ENCODE data around the gene TMEM44. TPM values are rescaled to one million over a fixed set of nuclear protein-coding genes. Genes with fewer than 3 reads are reported as not detected.

The TMEM44 gene
- total RNA-seq, 4 donors from 2014 or later, result 3.0 to 5.4 (median 3.1) TPM

GRCh38 chr3:194537732-194538247, 95.4 kb downstream of the TMEM44 start:
- Histone ChIP-seq H3K4me1 (peaks cover 7 to 11% of the 10 kb centered on the region in 2 donors), H3K4me3 (no peak overlapping the region), H3K27me3 (no peaks in the 10 kb centered on the region), H3K36me3 (no peaks in the 10 kb centered on the region), H3K27ac (peak overlapping the region in 1 of 4 donors; percentile 22), H3K9me3 (no peaks in the 10 kb centered on the region)
- in situ Hi-C loops (cut with MboI; ENCODE audit: low sequenced_read_pairs in 4 of 4), result no loop called here
- TF ChIP-seq CTCF (IDR thresholded peaks at IDR 0.05 in 4 of 5, conservative IDR thresholded peaks at IDR 0.05 in 1 of 5) (no peak), POLR2A (IDR thresholded peaks at IDR 0.05) (no peak)
- ATAC-seq (peak; percentile 70 to 80), DNase-seq (peak; percentile 7 to 21)
- intact Hi-C loops (cut with DNase I; ENCODE audit: low total_unique reads), result no loop called here

Other genes with a start within 250 kb of the TMEM44 start
- under 1 TPM in 1 of 4 donors, not detected in 3; 0.10 TPM for gene GP5, start 234.2 kb downstream of the TMEM44 start, total RNA-seq
- gene ATP13A3, start 146.4 kb downstream of the TMEM44 start, total RNA-seq, result 10 to 100 TPM; 31.8 to 90.2 (median 57.3) TPM
- gene LSG1, start 38.8 kb upstream of the TMEM44 start, total RNA-seq, result 10 to 100 TPM; 23.2 to 38.4 (median 28.0) TPM
- 1 to 10 TPM; 2.7 to 4.8 (median 4.3) TPM for gene FAM43A, start 52.5 kb upstream of the TMEM44 start, total RNA-seq